ENCODE measurements around the gene WDR33. TPM values are rescaled to one million over a fixed set of nuclear protein-coding genes. Genes with fewer than 3 reads are reported as not detected.
"Not testable (repeated sequence)": the region's sequence is repeated elsewhere in the genome, so short reads cannot be mapped to it uniquely, and the experiment has no call there.

The WDR33 gene
- total RNA-seq, 4 donors from 2014 or later = 35.2 to 48.0 (median 36.6) TPM

DNA sequence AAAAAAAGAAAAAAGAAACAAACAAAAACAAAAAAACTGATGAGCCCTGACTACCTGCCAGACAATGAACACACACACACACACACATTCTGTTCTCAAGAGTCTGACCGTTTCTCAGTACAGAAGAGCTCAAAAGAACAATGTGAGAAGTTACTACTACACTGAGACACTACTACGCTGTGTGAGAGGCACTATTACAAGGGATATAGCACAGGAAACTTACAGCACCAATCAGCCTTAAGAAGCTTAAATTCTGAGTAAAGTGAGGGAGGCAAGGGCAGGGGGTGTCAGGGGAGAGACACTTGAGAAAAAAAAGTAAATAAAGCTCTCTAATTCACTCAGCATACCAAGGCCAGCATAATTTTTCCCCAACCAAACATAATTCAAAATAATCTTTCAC, 32.5 kb downstream of the WDR33 start:
- no peak overlapping the region for H3K4me3 ChIP-seq
- WGBS, 2 donors (ENCODE audit: low coverage in 1 of 2) = 88 to 92% methylated on average over 2 of the region's 2 CpGs
- H3K36me3 ChIP-seq = no peaks in the 10 kb centered on the region
- no peaks in the 10 kb centered on the region for H3K27me3 ChIP-seq
- peaks cover 0 to 17% (median 2%) of the 10 kb centered on the region in 4 donors for H3K4me1 ChIP-seq
- H3K9me3 ChIP-seq = no peaks in the 10 kb centered on the region
- in situ Hi-C loops (cut with MboI; ENCODE audit: low pct_ligation_motif_present in 1 of 4, low pct_unique_long_range_greater_than_20kb in 1 of 4, low sequenced_read_pairs in 3 of 4) = no loop called here
- no peak for DNase-seq
- intact Hi-C loops (cut with DNase I; ENCODE audit: low total_unique reads) = no loop called here
- TF ChIP-seq, protein P1, sequence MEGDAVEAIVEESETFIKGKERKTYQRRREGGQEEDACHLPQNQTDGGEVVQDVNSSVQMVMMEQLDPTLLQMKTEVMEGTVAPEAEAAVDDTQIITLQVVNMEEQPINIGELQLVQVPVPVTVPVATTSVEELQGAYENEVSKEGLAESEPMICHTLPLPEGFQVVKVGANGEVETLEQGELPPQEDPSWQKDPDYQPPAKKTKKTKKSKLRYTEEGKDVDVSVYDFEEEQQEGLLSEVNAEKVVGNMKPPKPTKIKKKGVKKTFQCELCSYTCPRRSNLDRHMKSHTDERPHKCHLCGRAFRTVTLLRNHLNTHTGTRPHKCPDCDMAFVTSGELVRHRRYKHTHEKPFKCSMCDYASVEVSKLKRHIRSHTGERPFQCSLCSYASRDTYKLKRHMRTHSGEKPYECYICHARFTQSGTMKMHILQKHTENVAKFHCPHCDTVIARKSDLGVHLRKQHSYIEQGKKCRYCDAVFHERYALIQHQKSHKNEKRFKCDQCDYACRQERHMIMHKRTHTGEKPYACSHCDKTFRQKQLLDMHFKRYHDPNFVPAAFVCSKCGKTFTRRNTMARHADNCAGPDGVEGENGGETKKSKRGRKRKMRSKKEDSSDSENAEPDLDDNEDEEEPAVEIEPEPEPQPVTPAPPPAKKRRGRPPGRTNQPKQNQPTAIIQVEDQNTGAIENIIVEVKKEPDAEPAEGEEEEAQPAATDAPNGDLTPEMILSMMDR (IDR thresholded peaks at IDR 0.05) = no peak
- no peak for TF ChIP-seq POLR2A (IDR thresholded peaks at IDR 0.05)
- no peak for TF ChIP-seq POLR2AphosphoS5 (IDR thresholded peaks at IDR 0.05)
- no peak for TF ChIP-seq EP300 (IDR thresholded peaks at IDR 0.05; ENCODE audit: low read depth)
- H3K27ac ChIP-seq = no peak overlapping the region

DNA sequence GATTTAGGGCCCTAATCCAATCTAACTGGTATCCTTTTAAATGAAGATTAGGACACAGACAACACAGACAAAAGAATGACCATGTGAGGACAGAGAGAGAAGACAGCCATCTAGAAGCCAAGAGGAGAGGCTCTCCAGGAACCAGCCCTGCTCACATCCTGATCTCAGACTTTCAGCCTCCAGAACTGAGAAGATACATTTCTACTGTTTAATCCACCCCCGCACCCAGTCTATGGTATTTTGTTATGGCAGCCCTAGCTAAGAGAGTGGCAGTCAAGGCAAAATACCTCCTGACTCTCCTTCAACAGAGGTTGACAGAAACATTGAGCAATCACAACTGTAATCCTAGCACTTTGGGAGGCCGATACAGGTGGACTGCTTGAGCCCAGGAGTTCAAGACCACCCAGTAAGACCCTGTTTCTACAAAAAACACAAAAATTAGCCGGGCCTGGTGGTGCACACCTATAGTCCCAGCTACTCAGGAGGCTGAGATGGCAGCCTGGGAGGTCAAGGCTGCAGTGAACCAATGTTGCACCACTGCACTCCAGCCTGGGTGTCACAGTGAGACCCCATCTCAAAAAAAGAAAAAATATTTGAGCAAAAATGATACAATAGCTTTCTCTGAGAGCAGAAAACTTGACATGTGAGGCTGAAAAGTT, 34.7 kb downstream of the WDR33 start:
- Histone ChIP-seq H3K27me3 (no peaks in the 10 kb centered on the region), H3K9me3 (no peaks in the 10 kb centered on the region), H3K36me3 (no peaks in the 10 kb centered on the region), H3K4me3 (no peak overlapping the region), H3K4me1 (peaks cover 0 to 20% (median 2%) of the 10 kb centered on the region in 4 donors), H3K27ac (no peak overlapping the region)
- WGBS, 2 donors (ENCODE audit: low coverage in 1 of 2) = 83 to 96% methylated on average over 1 to 3 of the region's 3 CpGs
- intact Hi-C loops (cut with DNase I; ENCODE audit: low total_unique reads) = no loop called here
- TF ChIP-seq POLR2A (IDR thresholded peaks at IDR 0.05) (no peak), EP300 (IDR thresholded peaks at IDR 0.05; ENCODE audit: low read depth) (no peak), POLR2AphosphoS5 (IDR thresholded peaks at IDR 0.05) (no peak)
- TF ChIP-seq, protein P1 (IDR thresholded peaks at IDR 0.05) = no peak
- in situ Hi-C loops (cut with MboI; ENCODE audit: low pct_ligation_motif_present in 1 of 4, low pct_unique_long_range_greater_than_20kb in 1 of 4, low sequenced_read_pairs in 3 of 4) = no loop called here
- no peak for DNase-seq

DNA sequence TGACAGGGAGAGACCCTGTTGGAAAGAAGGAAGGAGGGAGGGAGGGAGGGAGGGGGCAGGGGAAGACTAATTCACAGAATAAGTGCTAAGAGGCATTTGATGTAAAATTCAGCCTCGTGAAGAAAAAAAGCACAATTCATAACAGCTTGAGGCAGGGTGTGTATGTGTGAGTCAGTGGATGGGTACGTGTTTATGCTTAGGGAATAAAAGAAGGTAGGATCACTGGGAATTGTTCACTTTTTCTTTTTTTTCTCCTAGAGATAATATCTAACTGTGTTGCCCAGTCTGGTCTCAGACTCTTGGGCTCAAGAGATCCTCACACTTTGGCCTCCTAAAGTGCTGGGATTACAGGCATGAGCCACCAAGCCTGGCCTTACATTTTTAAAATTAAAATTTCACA, 39.2 kb downstream of the WDR33 start:
- Histone ChIP-seq H3K9me3 (no peaks in the 10 kb centered on the region), H3K27me3 (no peaks in the 10 kb centered on the region), H3K36me3 (peaks cover 0 to 29% (median 8%) of the 10 kb centered on the region in 4 donors), H3K27ac (no peak overlapping the region), H3K4me3 (no peak overlapping the region), H3K4me1 (peaks cover 0 to 14% (median 2%) of the 10 kb centered on the region in 4 donors)
- intact Hi-C loops (cut with DNase I; ENCODE audit: low total_unique reads) = no loop called here
- in situ Hi-C loops (cut with MboI; ENCODE audit: low pct_ligation_motif_present in 1 of 4, low pct_unique_long_range_greater_than_20kb in 1 of 4, low sequenced_read_pairs in 3 of 4) = no loop called here
- 79 to 80% methylated on average over 2 of the region's 2 CpGs for WGBS, 2 donors (ENCODE audit: low coverage in 1 of 2)
- TF ChIP-seq, protein P1 (IDR thresholded peaks at IDR 0.05) = no peak
- TF ChIP-seq POLR2A (IDR thresholded peaks at IDR 0.05) = no peak
- TF ChIP-seq EP300 (IDR thresholded peaks at IDR 0.05; ENCODE audit: low read depth) = no peak
- TF ChIP-seq POLR2AphosphoS5 (IDR thresholded peaks at IDR 0.05) = no peak
- DNase-seq = no peak

DNA sequence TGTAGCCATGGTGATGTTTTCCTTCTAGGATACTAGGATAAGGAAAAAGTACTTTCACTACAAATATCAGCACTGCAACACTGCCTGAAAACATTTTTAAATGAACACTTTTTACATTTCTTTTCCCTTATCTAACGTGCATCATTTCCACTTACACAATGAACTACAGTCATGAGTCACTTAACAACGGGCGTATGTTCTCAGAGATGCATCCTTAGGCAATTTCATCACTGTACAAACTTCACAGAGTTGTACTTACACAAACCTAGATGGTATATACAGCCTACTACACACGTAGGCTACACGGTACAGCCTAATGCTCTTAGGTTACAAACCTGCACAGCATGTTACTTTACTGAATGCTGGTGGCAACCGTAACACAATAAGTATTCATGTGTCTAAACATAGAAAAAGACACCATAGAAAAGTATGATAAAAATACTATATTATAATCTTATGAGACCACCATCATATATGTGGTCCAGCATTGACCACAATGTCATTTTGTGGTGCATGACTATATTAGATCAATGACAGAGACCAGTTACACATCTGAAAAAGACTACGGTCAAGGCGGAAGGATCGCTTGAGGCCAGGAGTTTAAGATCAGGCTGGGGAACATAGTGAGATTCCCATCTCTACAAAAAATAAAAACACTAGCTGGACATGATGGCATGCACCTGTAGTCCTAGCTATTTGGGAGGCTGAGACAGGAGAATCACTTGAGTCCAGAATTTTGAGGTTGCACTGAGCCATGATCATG, 39.8 kb downstream of the WDR33 start:
- Histone ChIP-seq H3K36me3 (peaks cover 0 to 33% (median 10%) of the 10 kb centered on the region in 4 donors), H3K27me3 (no peaks in the 10 kb centered on the region), H3K9me3 (no peaks in the 10 kb centered on the region), H3K4me1 (peaks cover 0 to 9% (median 0%) of the 10 kb centered on the region in 4 donors), H3K27ac (no peak overlapping the region), H3K4me3 (no peak overlapping the region)
- DNase-seq = no peak
- TF ChIP-seq POLR2AphosphoS5 (IDR thresholded peaks at IDR 0.05) (no peak), POLR2A (IDR thresholded peaks at IDR 0.05) (no peak), EP300 (IDR thresholded peaks at IDR 0.05; ENCODE audit: low read depth) (no peak)
- TF ChIP-seq, protein P1 (IDR thresholded peaks at IDR 0.05) = no peak
- WGBS, 2 donors (ENCODE audit: low coverage in 1 of 2) = 88 to 94% methylated on average over 9 of the region's 9 CpGs
- in situ Hi-C loops (cut with MboI; ENCODE audit: low pct_ligation_motif_present in 1 of 4, low pct_unique_long_range_greater_than_20kb in 1 of 4, low sequenced_read_pairs in 3 of 4) (no loop called here), intact Hi-C loops (cut with DNase I; ENCODE audit: low total_unique reads) (no loop called here)

DNA sequence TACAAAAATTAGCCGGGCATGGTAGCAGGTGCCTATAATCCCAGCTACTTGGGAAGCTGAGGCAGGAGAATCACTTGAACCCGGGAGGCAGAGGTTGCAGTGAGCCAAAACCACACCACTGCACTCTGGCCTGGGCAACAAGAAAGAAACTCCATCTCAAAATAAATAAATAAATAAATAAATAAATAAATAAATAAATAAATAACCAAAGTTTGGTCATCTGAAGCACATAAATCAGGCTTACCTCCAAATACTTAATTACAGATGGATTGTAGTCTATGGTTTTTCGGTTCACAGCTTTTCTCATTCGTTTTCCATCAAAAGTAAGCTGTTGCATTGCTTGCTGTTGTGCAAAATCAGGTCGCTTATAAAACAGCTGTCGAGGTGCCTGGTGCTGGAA, 40.4 kb downstream of the WDR33 start:
- not testable (repeated sequence) for H3K27ac ChIP-seq

More for the DNA sequence above, 40.4 kb downstream of the WDR33 start:
- in situ Hi-C loops (cut with MboI; ENCODE audit: low pct_ligation_motif_present in 1 of 4, low pct_unique_long_range_greater_than_20kb in 1 of 4, low sequenced_read_pairs in 3 of 4); intact Hi-C loops (cut with DNase I; ENCODE audit: low total_unique reads); DNase-seq; H3K9me3 ChIP-seq; H3K4me3 ChIP-seq; H3K27me3 ChIP-seq; H3K4me1 ChIP-seq: not testable (repeated sequence)
- peaks cover 0 to 39% (median 11%) of the 10 kb centered on the region in 4 donors for H3K36me3 ChIP-seq
- 97 to 99% methylated on average over 6 of the region's 6 CpGs for WGBS, 2 donors (ENCODE audit: low coverage in 1 of 2)
